Cardiac muscle cell (in vitro differentiated cells and primary cell): ENCODE measurements around the gene ZCCHC17. TPM values are rescaled to one million over a fixed set of nuclear protein-coding genes. Genes with fewer than 3 reads are reported as not detected.

Experiments
- DNase-seq, 2 donors: peaks; one replicate each; pipeline versions ENCODE4 v3.0.0 to v3.0.0-alpha.2; 2010 to 2017; ENCODE audit warnings: low read depth in 1 of 2, low spot score in 1 of 2
- H3K27ac ChIP-seq: fragments of 200-600 bp; sonication (generic); 2 replicates; pipeline ENCODE4 v1.5.1; 2016
- H3K27me3 ChIP-seq: fragments of 200-600 bp; sonication (generic); 2 replicates; pipeline ENCODE4 v1.6.0; 2016; ENCODE audit warnings: control low read depth
- H3K36me3 ChIP-seq: fragments of 200-600 bp; sonication (generic); 2 replicates; pipeline ENCODE4 v1.5.1; 2016; ENCODE audit warnings: control low read depth
- H3K4me1 ChIP-seq: fragments of 200-600 bp; sonication (generic); 2 replicates; pipeline ENCODE4 v1.8.1; 2017; ENCODE audit warnings: low read depth, mild to moderate bottlenecking, mixed run types
- H3K4me3 ChIP-seq: fragments of 200-600 bp; sonication (generic); 2 replicates; pipeline ENCODE4 v1.5.1; 2016; ENCODE audit warnings: mild to moderate bottlenecking
- H3K9me3 ChIP-seq: fragments of 200-600 bp; sonication (generic); 2 replicates; pipeline ENCODE4 v1.5.1; 2017; ENCODE audit warnings: low read depth, mild to moderate bottlenecking, control low read depth
- polyA plus RNA-seq: library from polyadenylated mRNA; unstranded; fragments of >200 nt; fragmentation: Nextera tagmentation; extraction: Ambion mirVana; gene quantifications from 2 replicates; pipeline ENCODE4 v1.2.1, GENCODE V29; 2016
- total RNA-seq: library from RNA; depleted of rRNA; stranded (reverse); fragments of >200 nt; gene quantifications from 2 replicates; pipeline ENCODE4 v1.2.3, GENCODE V29; 2016
- TF ChIP-seq, protein P1 (sequence below): IDR thresholded peaks from 2 replicates; pipeline ENCODE4 v1.5.1; 2012; ENCODE audit warnings: low read depth, mild to moderate bottlenecking, low read length

Gene ZCCHC17
- total and polyA plus RNA-seq, 2 experiments from 2014 or later, result 40.7 to 74.4 TPM

DNA sequence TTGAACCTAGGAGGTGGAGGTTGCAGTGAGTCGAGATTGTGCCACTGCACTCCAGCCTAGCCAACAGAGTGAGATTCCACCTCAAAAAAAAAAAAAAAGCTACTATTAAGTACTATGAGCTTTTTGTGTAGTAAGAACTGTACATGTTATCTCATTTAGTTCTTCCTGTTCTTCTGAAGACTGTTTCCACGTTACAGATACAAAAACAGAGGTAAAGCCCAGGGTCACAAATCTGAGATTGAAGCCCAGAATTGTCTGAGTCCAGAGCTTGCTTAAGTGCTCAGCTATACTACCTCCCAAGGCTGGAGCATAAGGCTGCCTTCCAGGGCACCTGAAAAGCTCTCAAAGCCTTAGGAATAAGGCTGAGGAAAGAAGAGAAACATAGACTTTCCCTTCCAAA, 73.2 kb downstream of the ZCCHC17 start:
- H3K4me1 ChIP-seq, result peaks cover 52% of the 10 kb centered on the region
- no peaks in the 10 kb centered on the region for H3K9me3 ChIP-seq
- TF ChIP-seq, protein P1, sequence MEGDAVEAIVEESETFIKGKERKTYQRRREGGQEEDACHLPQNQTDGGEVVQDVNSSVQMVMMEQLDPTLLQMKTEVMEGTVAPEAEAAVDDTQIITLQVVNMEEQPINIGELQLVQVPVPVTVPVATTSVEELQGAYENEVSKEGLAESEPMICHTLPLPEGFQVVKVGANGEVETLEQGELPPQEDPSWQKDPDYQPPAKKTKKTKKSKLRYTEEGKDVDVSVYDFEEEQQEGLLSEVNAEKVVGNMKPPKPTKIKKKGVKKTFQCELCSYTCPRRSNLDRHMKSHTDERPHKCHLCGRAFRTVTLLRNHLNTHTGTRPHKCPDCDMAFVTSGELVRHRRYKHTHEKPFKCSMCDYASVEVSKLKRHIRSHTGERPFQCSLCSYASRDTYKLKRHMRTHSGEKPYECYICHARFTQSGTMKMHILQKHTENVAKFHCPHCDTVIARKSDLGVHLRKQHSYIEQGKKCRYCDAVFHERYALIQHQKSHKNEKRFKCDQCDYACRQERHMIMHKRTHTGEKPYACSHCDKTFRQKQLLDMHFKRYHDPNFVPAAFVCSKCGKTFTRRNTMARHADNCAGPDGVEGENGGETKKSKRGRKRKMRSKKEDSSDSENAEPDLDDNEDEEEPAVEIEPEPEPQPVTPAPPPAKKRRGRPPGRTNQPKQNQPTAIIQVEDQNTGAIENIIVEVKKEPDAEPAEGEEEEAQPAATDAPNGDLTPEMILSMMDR, result no peak
- peaks cover 22% of the 10 kb centered on the region for H3K36me3 ChIP-seq
- peak in 1 of 2 donors; percentile 49 for DNase-seq
- H3K4me3 ChIP-seq, result no peak overlapping the region
- H3K27me3 ChIP-seq, result no peaks in the 10 kb centered on the region
- H3K27ac ChIP-seq, result peak overlapping the region; percentile 100

DNA sequence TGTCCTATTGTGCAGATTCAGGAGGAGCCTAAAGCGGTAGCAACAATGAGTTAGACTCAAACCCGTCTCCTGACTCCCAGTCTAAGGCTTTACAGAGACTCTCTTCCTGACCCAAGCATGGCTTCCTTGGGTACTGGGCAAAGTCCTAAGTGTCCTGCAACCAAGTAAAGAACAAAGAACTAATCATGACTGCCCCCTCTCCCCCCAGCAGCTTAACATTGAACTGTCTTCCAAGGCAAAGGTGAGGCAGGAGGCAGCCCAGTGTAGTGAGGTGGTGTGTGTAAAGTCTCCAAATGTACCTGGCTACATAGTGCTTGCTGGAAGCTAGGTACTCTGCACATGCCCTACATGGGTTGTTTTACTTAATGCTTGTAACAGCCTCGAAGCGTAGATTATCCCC, 73.7 kb downstream of the ZCCHC17 start:
- Histone ChIP-seq H3K36me3 (peaks cover 19% of the 10 kb centered on the region), H3K27ac (peak overlapping the region; percentile 100), H3K9me3 (no peaks in the 10 kb centered on the region), H3K4me3 (no peak overlapping the region), H3K27me3 (no peaks in the 10 kb centered on the region), H3K4me1 (peaks cover 52% of the 10 kb centered on the region)
- TF ChIP-seq, protein P1, result no peak
- no peak for DNase-seq

DNA sequence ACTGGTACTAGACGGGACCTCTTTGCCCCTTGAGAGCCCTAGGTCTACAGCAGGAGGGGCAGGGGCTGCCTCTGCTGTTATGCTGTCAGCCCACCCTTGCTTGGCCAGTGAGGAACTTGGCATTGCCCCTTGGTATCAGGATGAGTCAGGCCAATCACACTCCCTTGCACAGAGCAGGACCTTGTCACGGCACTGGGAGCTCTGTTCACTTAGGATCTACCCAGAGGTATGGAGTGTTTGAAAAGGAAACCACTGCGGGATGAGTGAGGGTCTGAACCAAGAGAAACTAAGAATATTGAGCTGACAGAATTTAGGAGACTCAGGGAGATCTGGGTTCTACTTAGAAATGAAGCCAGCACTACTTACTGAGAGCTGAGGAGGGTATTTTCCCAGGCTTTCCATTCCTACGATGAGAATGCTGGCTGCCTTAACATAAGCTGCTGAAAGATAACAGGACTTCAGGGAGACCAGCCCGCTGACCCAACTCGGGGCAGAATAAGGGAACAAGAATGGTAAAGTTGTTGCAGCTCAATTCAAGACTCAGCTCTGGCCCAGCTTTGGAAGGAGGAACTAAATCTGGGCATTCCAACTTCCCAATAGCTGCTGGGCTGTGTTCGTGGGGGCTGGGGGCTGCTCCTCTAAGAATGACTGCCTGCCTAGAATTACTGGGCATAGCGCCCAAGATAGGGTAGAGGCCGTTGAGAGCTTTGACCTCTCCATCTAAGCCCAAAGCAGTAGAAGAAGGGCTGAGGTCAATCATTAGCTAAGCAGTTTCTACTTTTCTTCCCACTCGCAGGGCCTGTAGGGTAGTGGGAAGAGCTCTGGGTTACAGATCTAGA, 74.5 kb downstream of the ZCCHC17 start:
- peak overlapping the region; percentile 44 for H3K4me3 ChIP-seq
- DNase-seq, result peak in 1 of 2 donors; percentile 14

DNA sequence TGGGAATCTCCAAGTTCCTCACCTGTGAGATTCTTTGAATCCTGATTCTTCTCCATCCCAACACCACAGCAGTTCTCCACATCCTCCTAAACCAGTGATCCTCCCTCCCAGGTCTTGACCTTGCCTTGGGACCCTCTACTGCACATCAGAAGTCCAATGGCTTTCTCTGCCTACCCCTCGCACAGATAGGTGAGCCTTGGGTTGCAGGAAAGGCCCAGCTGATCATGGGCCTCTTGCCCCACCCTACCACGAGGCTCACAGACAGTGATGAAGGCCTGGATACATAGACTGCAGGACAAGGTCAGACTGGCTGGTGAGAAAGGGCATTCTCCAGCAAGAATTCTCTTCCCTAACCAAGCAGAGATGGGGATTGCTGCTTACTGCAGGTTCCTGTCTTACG, 75.2 kb downstream of the ZCCHC17 start:
- no peaks in the 10 kb centered on the region for H3K9me3 ChIP-seq
- peak overlapping the region; percentile 100 for H3K27ac ChIP-seq
- H3K4me3 ChIP-seq, result peak overlapping the region; percentile 44
- DNase-seq, result peak in 1 of 2 donors; percentile 18
- H3K4me1 ChIP-seq, result peaks cover 52% of the 10 kb centered on the region
- no peaks in the 10 kb centered on the region for H3K27me3 ChIP-seq
- TF ChIP-seq, protein P1, result no peak
- H3K36me3 ChIP-seq, result peaks cover 4% of the 10 kb centered on the region

More for the DNA sequence above, 74.5 kb downstream of the ZCCHC17 start:
- Histone ChIP-seq H3K36me3 (peaks cover 11% of the 10 kb centered on the region), H3K9me3 (no peaks in the 10 kb centered on the region), H3K27ac (peak overlapping the region; percentile 100), H3K4me1 (peaks cover 52% of the 10 kb centered on the region), H3K27me3 (no peaks in the 10 kb centered on the region)
- TF ChIP-seq, protein P1, result no peak

DNA sequence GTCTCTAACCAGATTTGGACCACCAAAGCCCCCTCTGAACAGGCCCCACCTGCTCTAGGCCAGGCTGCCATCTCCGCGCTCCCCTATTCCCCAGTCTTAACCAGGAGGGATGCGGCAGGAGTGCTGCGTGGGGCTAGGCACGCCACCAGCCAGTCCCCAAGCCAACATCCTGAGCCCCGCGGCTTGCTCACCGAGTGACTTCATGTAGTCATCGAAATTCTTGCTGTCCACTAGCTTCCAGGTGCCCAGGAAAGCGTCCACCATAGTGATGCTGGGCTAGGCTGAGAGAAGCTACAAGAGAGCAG, 75.9 kb downstream of the ZCCHC17 start:
- no peaks in the 10 kb centered on the region for H3K27me3 ChIP-seq
- H3K4me1 ChIP-seq, result peaks cover 52% of the 10 kb centered on the region
- H3K4me3 ChIP-seq, result peak overlapping the region; percentile 44
- no peaks in the 10 kb centered on the region for H3K9me3 ChIP-seq
- peak overlapping the region; percentile 100 for H3K27ac ChIP-seq
- no peak for DNase-seq
- TF ChIP-seq, protein P1, result no peak
- H3K36me3 ChIP-seq, result no peaks in the 10 kb centered on the region
